MCF 10A (cell line): ENCODE measurements around the gene ZNF484. TPM values are rescaled to one million over a fixed set of nuclear protein-coding genes. Genes with fewer than 3 reads are reported as not detected.
"Not testable (repeated sequence)": the region's sequence is repeated elsewhere in the genome, so short reads cannot be mapped to it uniquely, and the experiment has no call there.

Source experiments
- BruUV-seq: library from RNA; stranded (reverse); fragments of 400-500 nt; replicated peaks from 2 replicates; lab custom pipeline; 2021; lab: Mats Ljungman, UMichigan
- CTCF ChIA-PET: fragments of 300-600 bp; sonication (Branson Sonifier 250); formaldehyde crosslinking; extraction: SDS; loops from one replicate; lab custom pipeline; 2021; ENCODE audit warnings: antibody characterized with exemption, inconsistent platforms; lab: Yijun Ruan, JAX
- POLR2A ChIA-PET: fragments of 300-600, 350-650 bp; sonication (Branson Sonifier 250); formaldehyde crosslinking; extraction: SDS; loops from one replicate; lab custom pipeline; 2020; ENCODE audit warnings: antibody characterized with exemption, inconsistent platforms; lab: Yijun Ruan, JAX
- DNase-seq: peaks from one replicate; pipeline ENCODE4 v3.0.0-alpha.2; 2018; ENCODE audit not compliant: unreplicated experiment
- H3K27ac Mint-ChIP-seq: one replicate; pipeline ENCODE4 v1.8.0; 2022; ENCODE audit warnings: mild to moderate bottlenecking, low read depth, mixed read lengths; ENCODE audit not compliant: unreplicated experiment
- H3K27me3 Mint-ChIP-seq: one replicate; pipeline ENCODE4 v1.8.0; 2022; ENCODE audit warnings: mixed read lengths; ENCODE audit not compliant: insufficient read depth, unreplicated experiment
- H3K36me3 Mint-ChIP-seq: one replicate; pipeline ENCODE4 v1.8.0; 2022; ENCODE audit warnings: mild to moderate bottlenecking, moderate library complexity, mixed read lengths; ENCODE audit not compliant: insufficient read depth, unreplicated experiment
- H3K4me1 Mint-ChIP-seq: one replicate; pipeline ENCODE4 v1.8.0; 2022; ENCODE audit warnings: mixed read lengths; ENCODE audit not compliant: insufficient read depth, unreplicated experiment
- H3K4me3 Mint-ChIP-seq: one replicate; pipeline ENCODE4 v1.8.0; 2022; ENCODE audit warnings: mild to moderate bottlenecking, moderate library complexity, mixed read lengths; ENCODE audit not compliant: unreplicated experiment
- H3K9me3 Mint-ChIP-seq: one replicate; pipeline ENCODE4 v1.8.0; 2022; ENCODE audit warnings: mixed read lengths; ENCODE audit not compliant: unreplicated experiment
- CTCF ChIP-seq: fragments of 200-600 bp; IDR thresholded peaks from one replicate; pipeline ENCODE4 v1.8.0; 2022; ENCODE audit warnings: antibody characterized with exemption, mild to moderate bottlenecking; ENCODE audit not compliant: unreplicated experiment
- intact Hi-C: fragments of 100-400 bp; cut with micrococcal nuclease; formaldehyde crosslinking; loops from 2 replicates; pipeline ENCODE4 v1.14.1; 2022
- total RNA-seq: library from RNA; stranded (reverse); gene quantifications from 2 replicates; pipeline ENCODE4 v1.2.3, GENCODE V29; 2022

Gene ZNF484
- total RNA-seq, 1 experiment from 2014 or later = 7.1 TPM

GRCh38 chr9:92911511-92912475, 34.0 kb upstream of the ZNF484 start:
- Mint-ChIP-seq H3K4me1 (peaks cover 9% of the 10 kb centered on the region), H3K27me3 (peaks cover 40% of the 10 kb centered on the region), H3K4me3 (no peak overlapping the region), H3K9me3 (no peaks in the 10 kb centered on the region), H3K27ac (no peak overlapping the region), H3K36me3 (no peaks in the 10 kb centered on the region)
- no peak for TF ChIP-seq CTCF
- DNase-seq = peak; percentile 10
- intact Hi-C loops = no loop called here
- ChIA-PET CTCF (no interaction called here), POLR2A (interaction anchor here (0.6 to 1.0 kb wide), 2 partner anchors 9 to 25 kb away, joined by 3 read pairs; no protein-coding TSS in a partner anchor)
- no TSS peak for BruUV-seq

- Mint-ChIP-seq H3K4me3 (peak overlapping the region; percentile 63), H3K27me3 (peaks cover 10% of the 10 kb centered on the region)
- POLR2A ChIA-PET, DNase-seq, H3K36me3 Mint-ChIP-seq, intact Hi-C loops, H3K4me1 Mint-ChIP-seq, H3K9me3 Mint-ChIP-seq, BruUV-seq, H3K27ac Mint-ChIP-seq, CTCF ChIA-PET: not testable (repeated sequence)
These were observed 27.3 kb upstream of the ZNF484 start for GRCh38 chr9:92905137-92905536.

- Mint-ChIP-seq H3K4me1 (no peaks in the 10 kb centered on the region), H3K36me3 (peaks cover 6% of the 10 kb centered on the region), H3K27me3 (peaks cover 16% of the 10 kb centered on the region), H3K9me3 (no peaks in the 10 kb centered on the region), H3K27ac (no peak overlapping the region), H3K4me3 (no peak overlapping the region)
- intact Hi-C loops = no loop called here
- no peak for TF ChIP-seq CTCF
- no TSS peak for BruUV-seq
- POLR2A ChIA-PET = no interaction called here
- CTCF ChIA-PET = no interaction called here
- no peak for DNase-seq
These were observed 19.5 kb upstream of the ZNF484 start for GRCh38 chr9:92897323-92897722.

GRCh38 chr9:92895812-92896436, 18.1 kb upstream of the ZNF484 start:
- POLR2A ChIA-PET = no interaction called here
- no peaks in the 10 kb centered on the region for H3K9me3 Mint-ChIP-seq
- peaks cover 6% of the 10 kb centered on the region for H3K36me3 Mint-ChIP-seq
- CTCF ChIA-PET = no interaction called here
- H3K27ac Mint-ChIP-seq = no peak overlapping the region
- no peaks in the 10 kb centered on the region for H3K4me1 Mint-ChIP-seq
- intact Hi-C loops = no loop called here
- peaks cover 16% of the 10 kb centered on the region for H3K27me3 Mint-ChIP-seq
- BruUV-seq = no TSS peak
- peak; percentile 36 for DNase-seq
- no peak for TF ChIP-seq CTCF
- H3K4me3 Mint-ChIP-seq = no peak overlapping the region
